WTC11 (cell line): ENCODE measurements around the gene COMMD6. TPM values are rescaled to one million over a fixed set of nuclear protein-coding genes. Genes with fewer than 3 reads are reported as not detected.
A peak's percentile ranks its signal among the peaks of the same experiment; 100 is the strongest.

Experiments
- ATAC-seq: fragments of 200-7000 bp; cut with Tn5 transposase; 2 replicates; pipeline ENCODE4 v1.10.0; 2021; ENCODE audit warnings: mild to moderate bottlenecking, moderate library complexity
- CTCF ChIA-PET: fragments of 300-600 bp; sonication (Branson Sonifier 250); formaldehyde crosslinking; loops from one replicate; lab custom pipeline; 2021; ENCODE audit warnings: antibody characterized with exemption; lab: Charles Lee
- POLR2A ChIA-PET: fragments of 350-600 bp; sonication (Branson Sonifier 250); formaldehyde crosslinking; loops from one replicate; lab custom pipeline; 2021; ENCODE audit warnings: antibody characterized with exemption; lab: Charles Lee
- DNase-seq: peaks from one replicate; pipeline ENCODE4 v3.0.0; 2021; ENCODE audit warnings: low spot score
- H3K27ac Mint-ChIP-seq: 2 replicates; pipeline ENCODE4 v1.8.0; 2021; ENCODE audit warnings: mixed read lengths
- H3K27me3 Mint-ChIP-seq: 2 replicates; pipeline ENCODE4 v1.8.0; 2021; ENCODE audit warnings: low read depth, mild to moderate bottlenecking, moderate library complexity, mixed read lengths
- H3K36me3 Mint-ChIP-seq: 2 replicates; pipeline ENCODE4 v1.8.0; 2021; ENCODE audit warnings: mixed read lengths
- H3K4me1 Mint-ChIP-seq: 2 replicates; pipeline ENCODE4 v1.8.0; 2022; ENCODE audit warnings: mixed read lengths
- H3K4me3 Mint-ChIP-seq: 2 replicates; pipeline ENCODE4 v1.8.0; 2021; ENCODE audit warnings: mild to moderate bottlenecking, moderate library complexity, mixed read lengths
- H3K9me3 Mint-ChIP-seq: 2 replicates; pipeline ENCODE4 v1.8.0; 2021; ENCODE audit warnings: mixed read lengths
- ATF1 ChIP-seq: sonication (generic); formaldehyde crosslinking; IDR thresholded peaks from 2 replicates; pipeline ENCODE4 v1.8.1; 2023; ENCODE audit warnings: mild to moderate bottlenecking, moderate library complexity, missing genetic modification reagents
- E2F1 ChIP-seq: sonication (generic); formaldehyde crosslinking; IDR thresholded peaks from 2 replicates; pipeline ENCODE4 v1.8.0; 2022; ENCODE audit warnings: mild to moderate bottlenecking, missing genetic modification reagents
- E2F5 ChIP-seq: sonication (generic); formaldehyde crosslinking; IDR thresholded peaks from 2 replicates; pipeline ENCODE4 v1.8.1; 2022; ENCODE audit warnings: mild to moderate bottlenecking, moderate library complexity, missing genetic modification reagents
- FOXK1 ChIP-seq: sonication (generic); formaldehyde crosslinking; IDR thresholded peaks from 2 replicates; pipeline ENCODE4 v1.8.0; 2022; ENCODE audit warnings: mild to moderate bottlenecking, moderate library complexity, missing genetic modification reagents
- GABPB1 ChIP-seq: sonication (generic); formaldehyde crosslinking; IDR thresholded peaks from 2 replicates; pipeline ENCODE4 v1.8.1; 2023; ENCODE audit warnings: mild to moderate bottlenecking, missing genetic modification reagents
- SMAD4 ChIP-seq: sonication (generic); formaldehyde crosslinking; IDR thresholded peaks from 2 replicates; pipeline ENCODE4 v1.8.0; 2022; ENCODE audit warnings: mild to moderate bottlenecking, missing genetic modification reagents
- ZMAT4 ChIP-seq: fragments of 250-450 bp; sonication (Bioruptor Pico); IDR thresholded peaks from 2 replicates; pipeline ENCODE4 v1.9.0; 2021; ENCODE audit warnings: mild to moderate bottlenecking
- ZNF317 ChIP-seq: sonication (generic); formaldehyde crosslinking; IDR thresholded peaks from 2 replicates; pipeline ENCODE4 v1.8.1; 2023; ENCODE audit warnings: low read depth, mild to moderate bottlenecking, moderate library complexity, missing genetic modification reagents, borderline replicate concordance
- total RNA-seq: library from RNA; stranded (reverse); gene quantifications from 3 replicates; pipeline ENCODE4 v1.2.3, GENCODE V29; 2021

Gene COMMD6
- total RNA-seq, 1 experiment from 2014 or later = 94.6 TPM

DNA sequence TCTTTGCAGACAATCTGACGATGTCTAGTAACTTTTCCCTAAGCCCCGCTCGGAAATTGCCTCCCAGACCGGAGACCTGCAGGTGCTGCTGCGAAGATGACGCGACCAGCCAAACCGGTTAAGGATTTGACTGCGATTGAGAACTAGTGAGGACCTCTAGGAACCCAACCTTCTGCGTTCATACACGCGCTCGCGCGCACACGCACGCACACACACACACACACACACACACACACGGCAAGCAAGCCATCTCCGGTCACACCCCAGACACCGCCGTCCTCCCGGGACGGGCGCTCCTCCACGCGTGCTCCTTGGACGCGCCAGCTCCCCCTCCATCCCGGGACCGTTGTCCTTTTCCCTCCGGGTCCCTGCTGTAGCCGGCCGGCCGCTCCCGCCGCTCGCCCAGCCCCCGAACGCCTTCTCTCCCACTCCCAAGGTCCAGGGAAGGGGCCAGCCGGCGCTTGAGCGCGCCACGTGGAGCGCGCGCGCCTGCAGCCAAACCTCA lies 56.9 kb downstream of the COMMD6 start (continued):
- 0 out of 2 replicates have a peak, but pooled peaks have one; percentile 21 for TF ChIP-seq E2F1

GRCh38 chr13:75479102-75479740 lies 58.4 kb downstream of the COMMD6 start:
- ATAC-seq (no peak), DNase-seq (no peak)
- Mint-ChIP-seq H3K27ac (no peak overlapping the region), H3K9me3 (no peaks in the 10 kb centered on the region), H3K4me1 (peaks cover 41% of the 10 kb centered on the region), H3K36me3 (no peaks in the 10 kb centered on the region), H3K27me3 (no peaks in the 10 kb centered on the region), H3K4me3 (peak overlapping the region; percentile 87)
- CTCF ChIA-PET = no interaction called here
- POLR2A ChIA-PET = no interaction called here
- TF ChIP-seq ZMAT4 (CRISPR knock-in tag) (no peak), E2F5 (CRISPR knock-in tag) (no peak), GABPB1 (CRISPR knock-in tag) (no peak), ZNF317 (no peak), FOXK1 (CRISPR knock-in tag) (no peak), ATF1 (CRISPR knock-in tag) (no peak)

GRCh38 chr13:75478659-75479058 lies 59.0 kb downstream of the COMMD6 start:
- H3K9me3 Mint-ChIP-seq = no peaks in the 10 kb centered on the region
- ATAC-seq = no peak
- no peaks in the 10 kb centered on the region for H3K27me3 Mint-ChIP-seq
- DNase-seq = no peak
- H3K4me3 Mint-ChIP-seq = no peak overlapping the region
- CTCF ChIA-PET = no interaction called here
- H3K36me3 Mint-ChIP-seq = no peaks in the 10 kb centered on the region
- POLR2A ChIA-PET = no interaction called here
- H3K27ac Mint-ChIP-seq = no peak overlapping the region
- H3K4me1 Mint-ChIP-seq = peaks cover 41% of the 10 kb centered on the region
- TF ChIP-seq SMAD4 (no peak), GABPB1 (CRISPR knock-in tag) (0 out of 2 replicates have a peak, but pooled peaks have one; percentile 24)

Other genes with a start within 250 kb of the COMMD6 start
- 30.1 to 37.1 TPM (median 30.4 TPM) in 3 replicates for gene TBC1D4, start 55.7 kb downstream of the COMMD6 start, total RNA-seq
- gene UCHL3, start 11.9 kb upstream of the COMMD6 start, total RNA-seq = 41.6 to 46.9 TPM (median 43.1 TPM) in 3 replicates
- gene LMO7, start 98.5 kb upstream of the COMMD6 start, total RNA-seq = 15.6 to 18.5 TPM (median 17.4 TPM) in 3 replicates